HG03066 (cell line): ENCODE data around the gene RPS23.

Experiments
- ATAC-seq: cut with Tn5 transposase; IDR thresholded peaks from one replicate; pipeline ENCODE4 v1.9.1; 2021; ENCODE audit warnings: low read depth; ENCODE audit not compliant: unreplicated experiment

RPS23 gene

DNA sequence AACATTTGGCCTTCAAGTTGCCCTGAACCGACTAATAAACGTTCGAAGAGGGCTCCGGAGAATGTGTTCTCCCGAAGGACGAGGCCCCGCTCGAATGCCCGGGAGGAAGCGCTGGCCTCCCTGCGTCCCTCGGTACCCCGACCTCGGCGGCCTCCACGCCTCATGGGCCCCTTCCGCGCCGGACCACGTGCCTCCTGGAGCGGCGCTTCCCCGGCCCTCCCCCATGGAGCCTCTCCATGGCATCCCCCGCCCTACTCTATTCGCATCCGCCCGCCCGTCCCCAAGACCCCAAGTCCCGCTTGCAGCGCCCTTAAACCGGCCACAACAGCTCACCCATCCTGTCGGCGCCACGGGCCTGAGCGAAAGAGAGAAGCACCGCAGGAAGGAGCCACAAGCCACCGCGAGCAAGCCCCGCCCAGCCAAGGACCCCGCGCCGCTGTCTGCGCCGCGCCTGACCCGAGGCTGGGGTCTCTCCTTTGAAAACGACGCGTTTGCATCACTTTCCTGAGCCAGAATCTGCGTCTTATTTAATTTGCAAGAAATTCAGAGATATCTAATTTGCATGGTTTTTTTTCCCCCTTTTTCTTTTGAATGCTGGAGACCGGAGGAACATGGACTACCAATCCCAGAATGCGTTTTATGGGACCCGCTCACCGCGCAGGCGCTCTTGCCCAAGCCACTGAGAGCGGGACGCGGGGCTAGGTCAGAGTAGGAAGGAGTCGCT lies at the start of gene RPS23:
Gene RPS23 (minus strand): TSS at position 368 of the 724 bp plus-strand sequence. CDS start 31 bp downstream, at position 337.
- ATAC-seq, result peak; percentile 89

DNA sequence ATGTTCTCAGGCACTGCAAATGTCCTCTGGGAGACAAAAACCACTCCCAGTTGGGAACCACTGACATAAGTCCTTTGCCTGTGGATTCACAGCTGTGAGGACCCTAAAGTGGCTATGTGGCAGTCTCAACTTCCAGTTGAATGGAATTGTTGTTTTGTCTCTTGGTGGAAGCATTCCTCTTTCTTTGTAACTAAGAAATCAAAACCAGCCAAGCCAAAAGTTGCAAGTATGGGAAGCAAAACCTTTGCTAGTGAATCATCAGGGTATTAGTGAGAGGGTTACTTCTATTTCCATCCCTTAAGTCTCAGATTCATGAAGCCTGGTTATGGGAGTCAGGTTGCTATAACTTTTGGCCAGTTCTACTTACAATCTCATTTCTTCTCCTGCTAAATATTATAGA lies 49.8 kb upstream of the RPS23 start:
- no peak for ATAC-seq

GRCh38 chr5:82325996-82326395 lies 47.8 kb upstream of the RPS23 start:
- no peak for ATAC-seq

DNA sequence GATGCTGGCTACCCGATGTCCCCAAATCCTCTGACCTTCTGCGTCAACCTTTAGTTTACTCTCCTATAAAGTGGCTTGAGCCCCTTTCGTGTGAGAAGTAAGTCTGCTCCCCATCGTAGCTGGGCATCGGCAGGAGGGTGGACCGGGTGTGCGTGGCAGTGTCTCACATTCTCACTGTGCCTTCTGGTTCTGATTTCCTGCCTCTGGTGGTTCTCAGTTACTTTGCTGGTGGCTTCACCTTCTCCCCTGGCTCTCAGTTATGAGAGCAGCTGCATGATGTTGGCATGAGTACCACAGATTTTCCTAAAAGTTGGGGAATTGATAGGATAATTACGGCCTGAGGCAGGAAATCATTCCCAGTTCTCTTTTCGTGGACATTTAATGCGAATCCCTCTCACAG lies 47.0 kb upstream of the RPS23 start:
- no peak for ATAC-seq

- ATAC-seq, result no peak
Measured at GRCh38 chr5:82320966-82321365, 42.8 kb upstream of the RPS23 start.

- ATAC-seq, result no peak
Measured at GRCh38 chr5:82319651-82320376, 41.7 kb upstream of the RPS23 start.

DNA sequence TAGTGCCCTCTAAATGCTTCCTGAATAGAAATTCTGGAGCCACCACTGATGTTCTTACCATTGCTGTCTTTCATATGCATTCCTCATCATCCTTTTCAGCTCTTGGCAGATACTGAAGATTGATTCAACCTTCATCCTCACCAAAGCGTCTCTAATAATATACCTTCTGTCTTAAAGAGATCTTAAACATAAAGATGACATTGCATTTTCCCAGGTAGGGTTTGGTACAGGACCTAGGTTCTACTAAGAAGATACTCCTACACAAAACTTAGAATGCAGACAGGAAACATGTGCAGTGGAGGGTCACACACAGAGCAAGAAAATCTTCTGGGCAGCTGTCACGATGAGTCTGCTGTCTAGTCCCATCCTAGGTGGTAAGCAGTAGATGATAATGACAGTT lies 41.0 kb upstream of the RPS23 start:
- no peak for ATAC-seq

DNA sequence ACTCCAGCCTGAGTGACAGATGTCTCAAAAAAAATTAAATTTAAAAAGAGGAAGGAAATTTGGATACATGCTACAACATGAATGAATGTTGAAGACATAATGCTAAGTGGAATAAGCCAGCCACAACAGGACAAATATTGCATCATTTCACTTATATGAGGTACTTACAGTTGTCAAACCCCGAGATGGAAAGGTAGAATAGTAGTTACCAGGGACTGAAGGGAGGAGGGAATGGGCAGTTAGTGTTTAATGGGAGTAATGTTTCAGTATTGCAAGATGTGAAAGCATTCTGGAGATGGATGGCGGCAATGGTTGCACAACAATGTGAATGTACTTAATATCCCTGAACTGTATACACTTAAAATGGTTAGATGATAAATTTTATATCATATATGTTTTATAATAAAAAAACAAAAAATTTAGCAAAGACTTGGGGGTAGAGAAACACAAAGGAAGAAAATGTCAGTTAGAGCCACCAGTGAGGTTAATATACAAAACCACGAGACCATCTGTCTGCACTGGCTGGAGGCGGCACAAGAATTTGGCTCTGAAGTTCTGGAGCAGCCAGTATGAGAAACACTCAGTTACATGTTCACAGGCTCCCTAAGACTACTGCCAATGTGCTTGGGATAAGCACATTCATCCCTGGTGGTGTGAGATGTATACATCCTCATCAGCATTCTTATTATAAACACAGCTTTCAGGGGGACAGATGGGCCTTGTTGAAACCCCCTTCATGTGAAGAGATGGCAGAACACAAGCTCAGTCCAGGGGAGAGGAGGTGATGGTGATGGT lies 37.0 kb upstream of the RPS23 start:
- no peak for ATAC-seq

- no peak for ATAC-seq
Measured at GRCh38 chr5:82313016-82313415, 34.9 kb upstream of the RPS23 start.

DNA sequence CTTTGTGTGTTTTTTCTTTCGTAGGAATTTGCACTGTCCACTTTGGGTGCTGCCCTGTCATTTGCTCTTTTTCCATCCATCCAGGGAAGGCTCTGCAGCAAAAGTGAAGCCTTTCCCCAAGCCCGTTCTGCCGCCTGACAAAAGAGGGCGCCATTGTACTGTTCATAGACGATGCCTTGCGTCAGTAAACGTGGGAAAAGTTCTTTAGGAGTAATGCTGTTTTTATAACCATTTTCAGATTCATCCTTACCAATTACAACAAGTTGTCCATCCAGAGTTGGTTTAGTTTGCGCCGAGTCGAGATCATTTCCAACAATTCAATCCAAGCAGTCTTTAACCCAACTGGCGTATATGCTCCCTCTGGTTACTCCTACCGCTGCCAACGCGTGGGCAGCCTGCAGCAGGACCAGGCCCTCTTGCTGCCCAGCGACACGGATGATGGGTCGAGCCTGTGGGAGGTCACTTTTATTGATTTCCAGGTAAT lies 34.3 kb upstream of the RPS23 start:
- no peak for ATAC-seq

DNA sequence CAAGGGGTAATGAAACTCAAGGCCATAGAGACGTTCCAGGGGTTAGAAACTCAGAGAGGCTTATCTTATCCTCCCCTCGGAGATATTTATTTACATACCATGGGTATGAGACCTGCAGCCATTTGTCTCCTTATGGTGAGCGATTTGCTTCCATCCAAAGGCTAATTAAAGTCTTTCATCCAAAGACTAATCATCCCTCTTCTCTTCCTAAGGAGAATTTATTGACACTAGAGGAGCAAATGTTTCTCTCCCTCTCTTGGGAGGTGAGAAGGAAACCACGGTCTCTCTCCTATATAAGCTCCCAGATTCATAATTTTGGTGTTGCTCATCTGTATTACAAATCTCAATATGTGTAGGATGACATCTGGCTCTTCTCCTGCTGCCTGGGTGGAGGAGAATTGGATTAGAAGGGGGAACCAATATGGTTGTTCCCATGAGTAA lies 31.0 kb upstream of the RPS23 start:
- ATAC-seq, result no peak

GRCh38 chr5:82308416-82308815 lies 30.3 kb upstream of the RPS23 start:
- no peak for ATAC-seq

DNA sequence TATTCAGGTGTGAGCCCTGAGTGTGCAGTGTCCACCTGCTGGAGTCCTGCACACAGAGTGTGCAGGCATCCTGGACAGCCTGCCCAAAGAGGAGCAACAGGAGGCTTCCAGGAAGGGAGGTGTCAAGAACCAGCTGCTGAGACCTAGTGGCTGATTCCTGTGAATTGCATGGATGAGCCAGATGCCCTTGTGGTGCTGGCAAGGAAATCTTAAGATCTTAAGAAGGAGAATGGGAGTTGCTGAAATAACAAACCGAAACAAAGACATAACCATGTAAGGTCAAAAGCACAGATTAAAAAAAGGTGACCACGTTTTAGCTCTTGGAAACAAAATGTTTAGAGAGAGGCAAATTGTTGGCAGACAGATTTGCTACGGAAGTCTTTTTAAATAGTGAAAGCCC lies 29.3 kb upstream of the RPS23 start:
- no peak for ATAC-seq

GRCh38 chr5:82306151-82306550 lies 28.0 kb upstream of the RPS23 start:
- no peak for ATAC-seq

GRCh38 chr5:82301190-82301589 lies 23.0 kb upstream of the RPS23 start:
- no peak for ATAC-seq

- ATAC-seq, result no peak
Measured at GRCh38 chr5:82298668-82299067, 20.5 kb upstream of the RPS23 start.

DNA sequence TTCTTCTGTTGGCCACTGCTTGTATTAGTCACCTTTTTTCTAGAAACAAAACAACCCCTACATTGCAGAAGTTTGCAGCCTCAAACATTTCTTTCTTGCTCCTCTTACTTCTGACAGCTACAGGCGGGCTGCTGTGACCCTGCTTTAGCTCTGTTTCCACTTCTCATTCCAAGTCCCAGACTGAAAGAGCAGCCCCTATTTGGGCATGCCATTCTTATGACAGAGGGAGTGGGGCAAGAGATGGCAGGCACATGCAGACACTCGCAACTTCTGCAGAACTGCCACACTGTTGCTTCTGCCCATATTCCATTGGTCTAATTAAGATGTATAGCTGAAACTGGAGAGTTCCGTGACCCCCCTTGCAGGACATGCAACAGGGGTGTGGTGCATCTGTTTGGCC lies 19.6 kb upstream of the RPS23 start:
- no peak for ATAC-seq

DNA sequence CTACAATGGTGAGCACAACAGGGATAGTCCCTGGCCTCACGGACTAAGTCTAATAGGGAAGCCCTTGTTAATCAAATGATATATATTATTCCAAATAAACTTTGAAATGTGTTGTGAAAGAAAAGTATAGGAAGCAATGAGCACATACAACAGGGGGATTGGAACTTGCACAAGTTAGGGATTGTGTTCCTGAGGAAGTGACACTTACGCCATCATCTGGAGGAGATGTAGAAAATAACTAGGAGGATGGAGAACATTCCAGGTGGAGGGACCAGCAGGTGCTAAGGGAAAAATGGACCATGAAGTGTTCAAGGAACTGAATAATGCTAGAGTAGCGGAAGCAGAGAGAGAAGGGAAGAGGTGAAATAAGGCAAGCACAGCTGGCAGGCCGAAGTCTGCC lies 18.8 kb upstream of the RPS23 start:
- no peak for ATAC-seq

- ATAC-seq, result no peak
Measured at GRCh38 chr5:82295959-82296531, 17.9 kb upstream of the RPS23 start.

DNA sequence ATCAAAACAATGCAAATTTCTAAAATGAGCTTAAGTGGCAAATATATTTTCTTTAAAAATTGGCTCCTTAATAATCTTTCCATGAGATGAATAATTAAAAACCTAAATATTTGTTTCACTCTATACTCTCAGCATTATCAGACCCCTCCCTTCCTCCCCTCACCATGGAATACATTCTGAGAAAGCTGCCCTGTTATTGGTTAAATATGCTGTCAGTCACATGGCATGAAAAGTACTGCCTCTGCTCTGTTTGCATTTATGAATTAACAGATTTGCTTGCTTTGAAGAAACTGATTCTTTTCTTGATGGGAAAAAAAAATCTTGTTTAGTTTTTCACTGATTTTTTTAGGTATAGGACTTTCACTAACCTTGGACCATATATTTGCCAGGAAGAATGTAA lies 17.0 kb upstream of the RPS23 start:
- ATAC-seq, result no peak

GRCh38 chr5:82291420-82291819 lies 13.3 kb upstream of the RPS23 start:
- ATAC-seq, result no peak
